ENCODE data around the gene MACROH2A2. TPM values are rescaled to one million over a fixed set of nuclear protein-coding genes. Genes with fewer than 3 reads are reported as not detected.
A peak's percentile ranks its signal among the peaks of the same experiment; 100 is the strongest.

The MACROH2A2 gene
- total and polyA plus RNA-seq, 2 of the 13 experiments (the other 11 are each of a cell fraction or from before 2014, with no cell fraction given) = 9.8 to 43.1 TPM

- TF ChIP-seq MAZ (IDR thresholded peaks at IDR 0.05; ENCODE audit: borderline replicate concordance, low read depth, low read length) (no peak), MAZ (CRISPR knock-in tag; IDR thresholded peaks at IDR 0.05; ENCODE audit: low read depth) (0 out of 2 replicates have a peak, but pooled peaks have one; percentile 26), HNRNPL (IDR thresholded peaks at IDR 0.05; ENCODE audit: low read depth, low read length) (no peak), ZBTB7B (CRISPR knock-in tag; IDR thresholded peaks at IDR 0.05) (peak; percentile 43; the same call in 1 of the 2 replicates), HDAC1 (CRISPR knock-in tag; IDR thresholded peaks at IDR 0.05) (0 out of 2 replicates have a peak, but pooled peaks have one; percentile 44), REXO4 (CRISPR knock-in tag; IDR thresholded peaks at IDR 0.05; ENCODE audit: borderline replicate concordance) (no peak), ZNF768 (CRISPR knock-in tag; IDR thresholded peaks at IDR 0.05) (0 out of 2 replicates have a peak, but pooled peaks have one; percentile 13), ZNF430 (CRISPR knock-in tag; IDR thresholded peaks at IDR 0.05) (0 out of 2 replicates have a peak, but pooled peaks have one; percentile 28), KDM1A (CRISPR knock-in tag; IDR thresholded peaks at IDR 0.05) (peak; percentile 98), ZBTB1 (CRISPR knock-in tag; IDR thresholded peaks at IDR 0.05; ENCODE audit: borderline replicate concordance) (no peak), MXD3 (CRISPR knock-in tag; IDR thresholded peaks at IDR 0.05) (peak; percentile 30; the same call in 1 of the 2 replicates), TAF1 (CRISPR knock-in tag; IDR thresholded peaks at IDR 0.05) (0 out of 2 replicates have a peak, but pooled peaks have one; percentile 33), ZNF451 (CRISPR knock-in tag; IDR thresholded peaks at IDR 0.05) (no peak), BCL3 (CRISPR knock-in tag; IDR thresholded peaks at IDR 0.05) (0 out of 2 replicates have a peak, but pooled peaks have one; percentile 36), ZNF761 (CRISPR knock-in tag; conservative IDR thresholded peaks at IDR 0.05) (no peak), ZNF552 (CRISPR knock-in tag; IDR thresholded peaks at IDR 0.05; ENCODE audit: borderline replicate concordance) (no peak), ZNF567 (CRISPR knock-in tag; IDR thresholded peaks at IDR 0.05; ENCODE audit: borderline replicate concordance) (no peak), KDM3A (CRISPR knock-in tag; IDR thresholded peaks at IDR 0.05; ENCODE audit: low read depth) (0 out of 2 replicates have a peak, but pooled peaks have one; percentile 22), GABPA (IDR thresholded peaks at IDR 0.05; ENCODE audit: low read depth, low read length) (no peak), GABPA (CRISPR knock-in tag; IDR thresholded peaks at IDR 0.05; ENCODE audit: low read depth) (0 out of 2 replicates have a peak, but pooled peaks have one; percentile 12), RCOR2 (CRISPR knock-in tag; IDR thresholded peaks at IDR 0.05) (peak; percentile 89; the same call in 1 of the 2 replicates)
These were observed 1.2 kb downstream of the MACROH2A2 start (continued) for GRCh38 chr10:70053841-70054288.
